ENCODE data around the gene HTN1.
"Not testable (repeated sequence)": the region's sequence is repeated elsewhere in the genome, so short reads cannot be mapped to it uniquely, and the experiment has no call there.

HTN1 gene

DNA sequence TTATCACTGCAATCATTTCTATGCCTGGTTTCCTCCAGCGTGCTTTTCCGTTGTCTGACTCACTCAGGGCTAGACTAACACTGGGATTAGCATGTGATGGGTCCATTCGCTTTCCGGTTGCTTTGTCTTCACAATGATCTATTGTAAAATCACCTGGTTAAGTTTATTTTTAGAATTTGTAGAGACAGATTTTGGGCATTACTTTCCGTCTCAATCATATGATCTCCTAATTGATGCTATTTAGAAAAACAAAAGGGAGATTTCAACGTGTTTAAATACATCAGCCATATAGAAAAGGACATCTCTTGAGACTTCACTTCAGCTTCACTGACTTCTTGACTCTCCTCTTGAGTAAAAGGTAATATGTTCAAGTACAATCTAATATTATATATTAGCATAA, at the start of gene HTN1:
Gene HTN1, plus strand, starts transcription at position 301 of the 400 bp plus-strand sequence. CDS start 2,639 bp downstream, outside the sequence.
- H3K9me3 Mint-ChIP-seq, H3K36me3 Mint-ChIP-seq, H3K4me3 Mint-ChIP-seq, H3K27me3 Mint-ChIP-seq, H3K4me1 Mint-ChIP-seq, H3K27ac Mint-ChIP-seq: not testable (repeated sequence)

DNA sequence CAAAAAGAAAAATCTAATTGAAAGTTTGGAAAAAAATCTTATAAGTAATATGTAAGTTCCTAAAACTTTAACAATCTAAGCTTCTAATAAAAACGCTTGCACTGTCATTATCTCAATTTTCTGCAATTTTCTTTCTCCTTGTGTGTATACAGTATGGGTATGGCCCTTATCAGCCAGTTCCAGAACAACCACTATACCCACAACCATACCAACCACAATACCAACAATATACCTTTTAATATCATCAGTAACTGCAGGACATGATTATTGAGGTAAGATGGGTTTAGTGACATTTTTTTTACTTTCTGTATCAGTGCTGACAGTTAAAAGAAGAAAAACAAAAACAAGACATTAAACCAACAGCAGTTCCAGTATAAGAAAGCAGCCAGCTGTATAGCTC, 49.5 kb upstream of the HTN1 start:
- no peaks in the 10 kb centered on the region for H3K27me3 Mint-ChIP-seq
- no peaks in the 10 kb centered on the region for H3K4me1 Mint-ChIP-seq
- H3K27ac Mint-ChIP-seq = no peak overlapping the region
- H3K4me3 Mint-ChIP-seq = no peak overlapping the region
- H3K36me3 Mint-ChIP-seq = no peaks in the 10 kb centered on the region
- H3K9me3 Mint-ChIP-seq = no peaks in the 10 kb centered on the region

DNA sequence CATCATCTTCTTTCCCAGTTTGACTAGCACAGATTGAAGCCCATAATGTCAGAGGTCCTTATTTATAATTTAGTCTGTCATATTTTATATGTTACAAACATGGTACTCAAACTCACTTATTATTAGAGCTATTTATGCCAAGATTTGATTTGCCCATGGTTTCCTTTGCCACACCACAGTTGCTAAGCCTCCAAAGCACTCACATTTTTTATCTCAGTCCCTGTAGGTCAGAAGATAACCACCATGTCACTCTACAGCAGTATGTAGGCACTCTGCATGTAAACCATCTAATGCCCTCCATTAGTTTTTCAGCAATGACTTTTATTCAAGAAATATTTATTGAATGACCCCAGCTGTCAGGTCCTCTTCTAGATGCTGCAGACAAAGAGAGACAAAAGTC, 47.7 kb upstream of the HTN1 start:
- no peaks in the 10 kb centered on the region for H3K36me3 Mint-ChIP-seq
- no peak overlapping the region for H3K27ac Mint-ChIP-seq
- H3K4me3 Mint-ChIP-seq = no peak overlapping the region
- H3K9me3 Mint-ChIP-seq = no peaks in the 10 kb centered on the region
- no peaks in the 10 kb centered on the region for H3K27me3 Mint-ChIP-seq
- H3K4me1 Mint-ChIP-seq = no peaks in the 10 kb centered on the region

DNA sequence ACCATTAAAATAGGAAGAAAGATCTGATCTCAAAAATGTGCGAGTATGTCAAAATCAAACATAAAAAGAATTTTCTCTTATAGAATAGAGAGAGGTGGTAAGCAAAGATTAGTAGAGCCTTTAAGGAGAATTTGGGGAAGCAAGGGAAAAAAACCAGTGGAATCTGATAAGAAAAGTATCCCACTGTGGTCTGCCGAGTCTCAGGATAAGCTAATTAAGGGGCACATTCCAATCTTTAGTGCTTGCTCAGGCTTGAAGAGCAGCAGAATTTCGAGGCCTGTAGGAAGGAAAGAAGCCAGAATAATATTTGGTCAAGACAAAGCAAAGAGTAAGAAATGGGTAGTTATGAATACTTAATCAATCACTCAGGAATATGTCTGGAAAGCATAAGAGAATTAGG, 41.5 kb upstream of the HTN1 start:
- no peaks in the 10 kb centered on the region for H3K36me3 Mint-ChIP-seq
- H3K9me3 Mint-ChIP-seq = no peaks in the 10 kb centered on the region
- no peaks in the 10 kb centered on the region for H3K4me1 Mint-ChIP-seq
- no peak overlapping the region for H3K4me3 Mint-ChIP-seq
- H3K27me3 Mint-ChIP-seq = no peaks in the 10 kb centered on the region
- H3K27ac Mint-ChIP-seq = no peak overlapping the region

DNA sequence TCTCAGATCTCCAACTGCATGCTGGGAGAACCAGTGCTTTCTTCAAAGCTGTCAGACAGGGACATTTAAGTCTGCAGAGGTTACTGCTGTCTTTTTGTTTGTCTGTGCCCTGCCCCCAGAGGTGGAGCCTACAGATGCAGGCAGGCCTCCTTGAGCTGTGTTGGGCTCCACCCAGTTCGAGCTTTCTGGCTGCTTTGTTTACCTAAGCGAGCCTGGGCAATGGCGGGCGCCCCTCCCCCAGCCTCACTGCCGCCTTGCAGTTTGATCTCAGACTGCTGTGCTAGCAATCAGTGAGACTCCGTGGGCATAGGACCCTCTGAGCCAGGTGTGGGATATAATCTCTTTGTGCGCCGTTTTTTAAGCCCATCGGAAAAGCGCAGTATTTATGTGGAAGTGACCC, 31.2 kb upstream of the HTN1 start:
- not testable (repeated sequence) for H3K4me1 Mint-ChIP-seq, H3K36me3 Mint-ChIP-seq, H3K4me3 Mint-ChIP-seq, H3K27ac Mint-ChIP-seq, H3K9me3 Mint-ChIP-seq, H3K27me3 Mint-ChIP-seq

DNA sequence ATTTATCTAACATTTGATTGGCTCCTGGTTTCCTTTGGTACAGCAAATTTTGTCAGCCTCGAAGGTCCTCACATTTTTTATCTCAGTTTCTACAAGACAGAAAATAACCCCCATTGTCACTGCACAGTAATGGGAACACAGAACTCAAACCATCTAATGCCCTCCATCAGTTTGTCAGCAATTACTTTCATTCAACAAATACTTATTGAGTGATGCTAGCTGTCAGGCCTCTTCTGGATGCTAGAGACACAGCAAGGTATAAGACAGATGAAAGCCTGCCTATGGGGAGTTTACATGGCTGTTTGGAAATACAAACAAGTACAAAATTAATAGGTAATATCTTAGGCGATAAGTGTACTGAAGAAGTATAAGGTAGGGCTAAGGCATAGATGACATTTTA, 27.0 kb upstream of the HTN1 start:
- Mint-ChIP-seq H3K27ac (no peak overlapping the region), H3K36me3 (no peaks in the 10 kb centered on the region), H3K9me3 (no peaks in the 10 kb centered on the region), H3K27me3 (no peaks in the 10 kb centered on the region), H3K4me1 (no peaks in the 10 kb centered on the region), H3K4me3 (no peak overlapping the region)

DNA sequence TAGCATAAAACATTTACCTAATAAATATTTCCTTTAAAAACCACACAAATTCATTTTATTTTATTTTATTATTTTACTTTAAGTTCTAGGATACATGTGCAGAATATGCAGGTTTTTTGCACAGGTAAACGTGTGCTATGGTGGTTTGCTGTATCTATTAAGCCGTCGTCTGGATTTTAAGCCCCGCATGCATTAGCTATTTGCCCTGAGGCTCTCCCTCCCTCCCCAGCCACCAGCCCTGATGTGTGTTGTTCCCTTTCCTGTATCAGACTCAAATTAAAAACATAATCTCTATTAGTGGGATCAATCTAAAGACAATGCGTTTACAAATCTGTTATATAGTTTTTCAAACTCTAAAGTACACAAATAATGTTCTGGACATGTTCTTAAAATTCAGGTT, 23.2 kb upstream of the HTN1 start:
- Mint-ChIP-seq H3K9me3 (no peaks in the 10 kb centered on the region), H3K27ac (no peak overlapping the region), H3K27me3 (no peaks in the 10 kb centered on the region), H3K4me3 (no peak overlapping the region), H3K36me3 (no peaks in the 10 kb centered on the region), H3K4me1 (no peaks in the 10 kb centered on the region)

DNA sequence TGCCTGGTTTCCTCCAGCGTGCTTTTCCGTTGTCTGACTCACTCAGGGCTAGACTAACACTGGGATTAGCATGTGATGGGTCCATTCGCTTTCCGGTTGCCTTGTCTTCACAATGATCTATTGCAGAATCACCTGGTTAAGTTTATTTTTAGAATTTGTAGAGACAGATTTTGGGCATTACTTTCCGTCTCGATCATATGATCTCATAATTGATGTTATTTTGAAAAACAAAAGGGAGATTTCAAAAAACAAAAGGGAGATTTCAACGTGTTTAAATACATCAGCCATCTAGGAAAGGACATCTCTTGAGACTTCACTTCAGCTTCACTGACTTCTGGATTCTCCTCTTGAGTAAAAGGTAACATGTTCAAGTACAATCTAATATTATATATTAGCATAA, 22.1 kb upstream of the HTN1 start, which contains the start of gene HTN3:
Gene HTN3, plus strand, starts transcription at position 301 of the 400 bp plus-strand sequence. CDS start 2,282 bp downstream, outside the sequence.
- H3K9me3 Mint-ChIP-seq, H3K27ac Mint-ChIP-seq, H3K27me3 Mint-ChIP-seq, H3K36me3 Mint-ChIP-seq, H3K4me1 Mint-ChIP-seq, H3K4me3 Mint-ChIP-seq: not testable (repeated sequence)

DNA sequence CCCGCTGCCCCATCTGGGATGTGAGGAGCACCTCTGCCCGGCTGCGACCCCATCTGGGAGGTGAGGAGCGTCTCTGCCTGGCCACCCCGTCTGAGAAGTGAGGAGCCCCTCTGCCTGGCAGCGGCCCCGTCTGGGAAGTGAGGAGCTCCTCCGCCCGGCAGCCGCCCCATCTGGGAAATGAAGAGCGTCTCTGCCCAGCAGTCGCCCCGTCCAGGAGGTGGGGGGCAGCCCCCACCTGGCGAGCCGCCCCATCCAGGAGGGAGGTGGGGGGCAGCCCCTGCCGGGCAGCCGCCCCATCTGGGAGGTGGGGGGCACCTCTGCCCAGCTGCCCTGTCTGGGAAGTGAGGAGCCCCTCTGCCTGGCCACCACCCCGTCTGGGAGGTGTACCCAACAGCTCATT, 12.7 kb upstream of the HTN1 start:
- not testable (repeated sequence) for H3K27me3 Mint-ChIP-seq, H3K4me1 Mint-ChIP-seq, H3K27ac Mint-ChIP-seq, H3K36me3 Mint-ChIP-seq, H3K4me3 Mint-ChIP-seq, H3K9me3 Mint-ChIP-seq

DNA sequence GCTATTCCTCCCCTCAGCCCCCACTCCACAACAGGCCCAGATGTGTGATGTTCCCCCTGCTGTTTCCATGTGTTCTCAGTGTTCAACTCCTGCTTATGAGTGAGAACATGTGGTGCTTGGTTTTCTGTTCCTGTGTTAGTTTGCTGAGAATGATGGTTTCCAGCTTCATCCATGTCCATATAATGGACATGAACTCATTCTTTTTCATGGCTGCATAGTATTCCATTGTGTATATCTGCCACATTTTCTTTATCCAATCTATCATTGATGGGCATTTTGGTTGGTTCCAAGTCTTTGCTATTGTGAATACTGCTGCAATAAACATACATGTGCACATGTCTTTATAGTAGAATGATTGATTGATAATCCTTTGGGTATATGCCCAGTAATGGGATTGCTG, 10.3 kb upstream of the HTN1 start:
- not testable (repeated sequence) for H3K27ac Mint-ChIP-seq, H3K4me1 Mint-ChIP-seq, H3K9me3 Mint-ChIP-seq, H3K4me3 Mint-ChIP-seq, H3K27me3 Mint-ChIP-seq, H3K36me3 Mint-ChIP-seq

DNA sequence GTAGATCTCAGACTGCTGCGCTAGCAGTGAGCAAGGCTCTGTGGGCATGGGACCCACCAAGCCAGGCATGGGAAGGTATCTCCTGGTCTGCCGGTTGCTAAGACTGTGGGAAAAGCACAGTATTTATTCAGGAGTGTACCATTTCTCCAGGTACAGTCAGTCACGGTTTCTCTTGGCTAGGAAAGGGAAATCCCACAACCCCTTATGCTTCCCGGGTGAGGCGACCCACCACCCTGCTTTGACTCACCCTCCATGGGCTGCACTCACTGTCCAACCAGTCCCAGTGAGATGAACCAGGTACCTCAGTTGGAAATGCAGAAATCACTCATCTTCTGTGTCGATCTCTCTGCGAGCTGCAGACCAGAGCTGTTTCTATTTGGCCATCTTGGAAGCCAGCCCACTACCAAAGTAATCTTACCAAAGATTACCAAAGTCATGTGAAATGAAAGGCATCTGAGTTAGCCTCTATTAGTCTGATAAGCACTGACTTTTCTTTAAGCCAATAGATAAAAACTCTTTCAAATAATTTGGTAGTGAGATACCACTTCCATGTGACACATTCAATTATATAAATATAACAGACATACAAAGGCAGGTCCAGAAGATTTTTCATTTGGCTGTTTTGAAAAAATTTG, 8.5 kb upstream of the HTN1 start:
- no peak overlapping the region for H3K27ac Mint-ChIP-seq
- H3K9me3 Mint-ChIP-seq = peaks cover 6% of the 10 kb centered on the region

DNA sequence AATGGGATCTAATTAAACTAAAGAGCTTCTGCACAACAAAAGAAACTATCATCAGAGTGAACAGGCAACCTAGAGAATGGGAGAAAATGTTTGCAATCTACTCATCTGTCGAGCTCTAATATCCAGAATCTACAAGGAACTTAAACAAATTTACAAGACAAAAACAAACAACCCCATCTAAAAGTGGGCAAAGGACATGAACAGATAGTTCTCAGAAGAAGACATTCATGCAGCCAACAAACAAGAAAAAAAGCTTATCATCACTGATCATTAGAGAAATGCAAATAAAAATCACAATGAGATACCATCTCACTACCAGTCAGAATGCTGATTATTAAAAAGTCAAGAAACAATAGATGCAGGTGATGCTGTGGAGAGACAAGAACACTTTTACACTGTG, 6.3 kb downstream of the HTN1 start:
- not testable (repeated sequence) for H3K36me3 Mint-ChIP-seq, H3K27me3 Mint-ChIP-seq, H3K27ac Mint-ChIP-seq, H3K4me3 Mint-ChIP-seq, H3K9me3 Mint-ChIP-seq, H3K4me1 Mint-ChIP-seq

More for the DNA sequence above, 8.5 kb upstream of the HTN1 start:
- Mint-ChIP-seq H3K36me3 (no peaks in the 10 kb centered on the region), H3K4me1 (no peaks in the 10 kb centered on the region), H3K4me3 (no peak overlapping the region), H3K27me3 (no peaks in the 10 kb centered on the region)

DNA sequence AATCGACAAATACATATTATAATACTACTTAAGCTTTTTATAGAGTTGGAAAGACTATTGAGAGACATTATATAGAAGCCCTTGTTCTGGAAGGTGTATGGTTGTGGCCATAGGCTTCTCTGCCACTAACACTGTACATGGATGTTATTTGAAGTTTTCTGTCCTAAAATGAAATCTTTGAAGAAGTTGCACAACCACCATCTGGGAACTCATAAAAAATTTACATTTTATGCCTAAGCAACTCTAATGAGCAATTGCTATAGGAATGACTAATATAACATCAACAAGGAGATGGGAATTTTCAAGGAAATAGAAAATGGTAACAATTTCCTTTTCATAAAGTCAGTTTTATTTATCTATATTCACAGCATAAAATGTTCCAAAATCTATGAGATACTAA, 7.4 kb downstream of the HTN1 start:
- H3K4me3 Mint-ChIP-seq = no peak overlapping the region
- no peaks in the 10 kb centered on the region for H3K36me3 Mint-ChIP-seq
- peaks cover 4% of the 10 kb centered on the region for H3K9me3 Mint-ChIP-seq

DNA sequence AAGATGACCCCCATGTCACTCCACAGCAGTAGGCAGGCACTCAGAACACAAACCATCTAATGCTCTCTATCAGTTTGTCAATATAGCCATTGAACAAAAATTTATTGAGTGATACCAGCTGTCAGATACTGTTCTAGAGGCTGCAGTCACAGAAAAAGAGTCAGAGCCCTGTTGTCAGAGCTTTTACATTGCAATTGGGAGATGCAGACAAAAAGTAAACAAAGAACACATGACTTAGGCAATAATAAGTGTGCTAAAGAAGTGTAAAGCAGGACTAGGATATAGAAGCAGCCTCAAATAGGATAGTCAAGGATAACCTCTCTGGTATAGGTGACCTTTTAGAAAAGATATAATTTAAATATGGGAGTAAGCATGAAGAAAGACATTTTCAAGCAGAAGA, 8.9 kb downstream of the HTN1 start:
- no peaks in the 10 kb centered on the region for H3K36me3 Mint-ChIP-seq
- H3K4me1 Mint-ChIP-seq = no peaks in the 10 kb centered on the region
- no peak overlapping the region for H3K4me3 Mint-ChIP-seq
- no peak overlapping the region for H3K27ac Mint-ChIP-seq
- peaks cover 4% of the 10 kb centered on the region for H3K9me3 Mint-ChIP-seq
- H3K27me3 Mint-ChIP-seq = no peaks in the 10 kb centered on the region

More for the DNA sequence above, 7.4 kb downstream of the HTN1 start:
- no peaks in the 10 kb centered on the region for H3K27me3 Mint-ChIP-seq
- no peak overlapping the region for H3K27ac Mint-ChIP-seq
- no peaks in the 10 kb centered on the region for H3K4me1 Mint-ChIP-seq

DNA sequence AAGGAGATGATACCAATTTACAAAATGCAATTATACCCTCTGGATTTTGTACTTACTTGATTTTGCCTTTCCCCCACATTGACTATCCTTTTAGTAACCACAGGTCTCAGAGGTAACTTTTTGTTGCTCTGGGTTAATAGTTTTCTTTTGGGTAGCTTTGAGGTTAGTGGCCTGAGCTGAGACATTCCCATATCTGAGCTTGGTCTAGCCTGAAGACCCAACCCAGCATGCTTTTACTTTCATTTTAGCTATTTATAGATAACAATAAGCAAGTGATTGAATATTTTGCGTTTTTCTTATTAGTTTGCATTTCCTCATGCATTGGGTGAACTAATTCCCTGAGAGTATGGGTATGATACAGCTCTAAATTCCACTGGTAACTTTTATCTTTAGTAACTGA, 11.8 kb downstream of the HTN1 start:
- no peak overlapping the region for H3K27ac Mint-ChIP-seq
- no peaks in the 10 kb centered on the region for H3K4me1 Mint-ChIP-seq
- H3K36me3 Mint-ChIP-seq = no peaks in the 10 kb centered on the region
- no peaks in the 10 kb centered on the region for H3K27me3 Mint-ChIP-seq
- no peak overlapping the region for H3K4me3 Mint-ChIP-seq
- H3K9me3 Mint-ChIP-seq = no peaks in the 10 kb centered on the region

DNA sequence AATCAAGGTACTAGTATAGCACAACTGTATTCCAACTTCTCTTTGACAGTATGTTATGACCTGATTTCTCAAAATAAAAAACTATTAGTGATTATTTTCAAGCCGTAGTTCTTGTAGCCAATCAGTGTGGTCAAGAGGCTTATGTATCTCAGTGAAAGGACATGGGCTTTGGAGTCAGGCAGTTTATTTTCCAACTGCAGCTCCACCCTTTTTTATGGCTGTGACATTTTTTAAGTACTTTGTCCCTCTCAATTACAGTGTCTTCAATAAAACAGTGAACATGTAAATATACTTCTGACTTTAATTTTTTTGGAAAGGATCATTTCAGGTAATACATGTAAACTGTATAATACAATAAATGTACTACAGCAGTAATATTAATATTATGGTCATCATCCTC, 30.0 kb downstream of the HTN1 start:
- no peaks in the 10 kb centered on the region for H3K27me3 Mint-ChIP-seq

DNA sequence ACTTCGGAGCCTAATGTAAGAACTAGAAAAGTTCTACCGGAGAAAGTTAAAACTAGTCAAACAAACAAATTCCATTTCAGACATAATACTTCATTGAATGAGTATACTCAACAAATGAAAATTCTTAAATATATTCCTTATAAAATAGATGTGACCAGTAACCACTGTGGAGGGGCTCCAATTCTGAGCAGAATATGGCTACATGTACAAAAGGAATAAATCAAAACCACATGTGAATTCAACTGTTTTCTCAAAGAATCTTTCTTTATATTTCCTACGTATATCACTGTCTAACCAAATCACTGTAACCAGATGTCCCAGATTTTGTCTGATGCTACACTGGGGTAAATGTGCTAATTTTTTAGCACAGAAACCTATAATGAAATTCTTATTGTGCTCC, 49.0 kb downstream of the HTN1 start:
- Mint-ChIP-seq H3K27ac (no peak overlapping the region), H3K9me3 (no peaks in the 10 kb centered on the region), H3K36me3 (no peaks in the 10 kb centered on the region), H3K4me3 (no peak overlapping the region), H3K4me1 (no peaks in the 10 kb centered on the region), H3K27me3 (no peaks in the 10 kb centered on the region)

More for the DNA sequence above, 30.0 kb downstream of the HTN1 start:
- Mint-ChIP-seq H3K4me3 (no peak overlapping the region), H3K4me1 (no peaks in the 10 kb centered on the region), H3K36me3 (no peaks in the 10 kb centered on the region), H3K9me3 (no peaks in the 10 kb centered on the region), H3K27ac (no peak overlapping the region)

Data from activated naive CD4-positive, alpha-beta T cell treated with anti-CD3 and anti-CD28 coated beads, Interleukin-2, amount 50 U/mL, for 24 hours (primary cell).